IMR-90 (cell line): ENCODE data around the gene ANKRD44. TPM values are rescaled to one million over a fixed set of nuclear protein-coding genes. Genes with fewer than 3 reads are reported as not detected.

Experiments
- ATAC-seq: fragments of 200-7000 bp; cut with Tn5 transposase; 2 replicates; pipeline ENCODE4 v1.9.1; 2020; ENCODE audit warnings: low read depth, mild to moderate bottlenecking, moderate library complexity
- BruUV-seq: library from RNA; stranded (reverse); fragments of 400-500 nt; replicated peaks from 2 replicates; lab custom pipeline; 2021; lab: Mats Ljungman, UMichigan
- CTCF ChIA-PET: fragments of 300-600 bp; formaldehyde crosslinking; extraction: SDS; loops from one replicate; lab custom pipeline; 2021; ENCODE audit warnings: antibody characterized with exemption; lab: Yijun Ruan, JAX
- POLR2A ChIA-PET: fragments of 300-600 bp; sonication (Branson Sonifier 250); formaldehyde crosslinking; loops from one replicate; lab custom pipeline; 2022; ENCODE audit warnings: antibody characterized with exemption; ENCODE audit not compliant: unreplicated experiment; lab: Charles Lee
- DNase-seq: peaks from one replicate; pipeline ENCODE4 v3.0.0; 2013
- H2AFZ ChIP-seq: replicated peaks from 2 replicates; pipeline ENCODE3; 2013; ENCODE audit warnings: low read length, mild to moderate bottlenecking; ENCODE audit not compliant: poor library complexity
- H2AK5ac ChIP-seq: 2 replicates; pipeline ENCODE4 v1.6.1; 2013; ENCODE audit warnings: low read depth, low read length, inconsistent platforms
- H2AK9ac ChIP-seq: replicated peaks from 2 replicates; pipeline ENCODE3; 2013; ENCODE audit warnings: mild to moderate bottlenecking, low read depth, low read length, moderate library complexity; ENCODE audit not compliant: poor library complexity
- H2BK120ac ChIP-seq: 2 replicates; pipeline ENCODE4 v1.6.1; 2013; ENCODE audit warnings: low read depth, low read length, inconsistent platforms
- H2BK15ac ChIP-seq: 3 replicates; pipeline ENCODE4 v1.6.1; 2013; ENCODE audit warnings: low read depth, low read length, inconsistent platforms
- H2BK20ac ChIP-seq: 2 replicates; pipeline ENCODE4 v1.6.1; 2013; ENCODE audit warnings: low read depth, mild to moderate bottlenecking, inconsistent platforms, low read length, moderate library complexity
- H2BK5ac ChIP-seq: 2 replicates; pipeline ENCODE4 v1.6.1; 2013; ENCODE audit warnings: mild to moderate bottlenecking, low read depth, low read length, inconsistent platforms; ENCODE audit not compliant: poor library complexity, severe bottlenecking
- H3K14ac ChIP-seq: replicated peaks from 2 replicates; pipeline ENCODE4 v1.6.1; 2013; ENCODE audit warnings: low read depth, low read length, inconsistent platforms
- H3K18ac ChIP-seq: 2 replicates; pipeline ENCODE4 v1.6.1; 2013; ENCODE audit warnings: low read depth, low read length, control low read depth
- H3K23ac ChIP-seq: 2 replicates; pipeline ENCODE4 v1.6.1; 2013; ENCODE audit warnings: low read depth, low read length, inconsistent platforms
- H3K27ac ChIP-seq: 2 replicates; pipeline ENCODE4 v1.5.1; 2013; ENCODE audit warnings: mild to moderate bottlenecking, control low read depth, low read length; ENCODE audit not compliant: insufficient read depth
- H3K27me3 ChIP-seq: 2 replicates; pipeline ENCODE4 v1.6.1; 2013; ENCODE audit warnings: low read length; ENCODE audit not compliant: control insufficient read depth, insufficient read depth
- H3K36me3 ChIP-seq: 2 replicates; pipeline ENCODE4 v1.6.1; 2013; ENCODE audit warnings: low read length, mixed read lengths; ENCODE audit not compliant: control insufficient read depth, insufficient read depth
- H3K4ac ChIP-seq: 2 replicates; pipeline ENCODE4 v1.6.1; 2013; ENCODE audit warnings: low read depth, low read length, inconsistent platforms
- H3K4me1 ChIP-seq: 2 replicates; pipeline ENCODE4 v1.6.1; 2013; ENCODE audit warnings: low read length, mixed read lengths; ENCODE audit not compliant: control insufficient read depth, insufficient read depth
- H3K4me2 ChIP-seq: 2 replicates; pipeline ENCODE4 v1.6.1; 2013; ENCODE audit warnings: low read depth, mild to moderate bottlenecking, control low read depth, low read length, moderate library complexity
- H3K4me3 ChIP-seq: 2 replicates; pipeline ENCODE4 v1.5.1; 2013; ENCODE audit warnings: low read depth, mild to moderate bottlenecking, control low read depth, low read length, moderate library complexity; ENCODE audit not compliant: insufficient read depth
- H3K56ac ChIP-seq: 2 replicates; pipeline ENCODE4 v1.6.1; 2013; ENCODE audit warnings: low read length, inconsistent platforms; ENCODE audit not compliant: insufficient read depth; ENCODE audit errors: extremely low read depth
- H3K79me1 ChIP-seq, 2 experiments: 2 replicates each; pipeline ENCODE4 v1.6.1; 2013; ENCODE audit warnings: low read length in 2 of 2, inconsistent platforms in 1 of 2, low read depth in 1 of 2
- H3K9ac ChIP-seq: 2 replicates; pipeline ENCODE4 v1.6.1; 2013; ENCODE audit warnings: low read depth, low read length, control low read depth
- H3K9me1 ChIP-seq: 2 replicates; pipeline ENCODE4 v1.6.1; 2013; ENCODE audit warnings: low read length, inconsistent platforms; ENCODE audit not compliant: insufficient read depth
- H3K9me3 ChIP-seq: 2 replicates; pipeline ENCODE4 v1.6.1; 2013; ENCODE audit warnings: low read length; ENCODE audit not compliant: control insufficient read depth, insufficient read depth
- H4K20me1 ChIP-seq: 2 replicates; pipeline ENCODE4 v1.6.1; 2013; ENCODE audit warnings: low read length, inconsistent platforms; ENCODE audit not compliant: insufficient read depth
- H4K5ac ChIP-seq: 2 replicates; pipeline ENCODE4 v1.6.1; 2013; ENCODE audit warnings: mild to moderate bottlenecking, low read depth, low read length, control low read depth
- H4K8ac ChIP-seq, 2 experiments: 2 replicates each; pipeline ENCODE4 v1.6.1; 2013; ENCODE audit warnings: low read depth in 2 of 2, low read length in 2 of 2, control low read depth in 1 of 2, inconsistent platforms in 1 of 2
- H4K91ac ChIP-seq: 2 replicates; pipeline ENCODE4 v1.6.1; 2013; ENCODE audit warnings: low read depth, low read length, inconsistent platforms; ENCODE audit not compliant: insufficient read depth
- BHLHE40 ChIP-seq: fragments of 150-350 bp; IDR thresholded peaks from 2 replicates; pipeline ENCODE4 v1.6.1; 2016; ENCODE audit warnings: mild to moderate bottlenecking, low read depth, low read length
- CTCF ChIP-seq: conservative IDR thresholded peaks from 2 replicates; pipeline ENCODE4 v1.5.1; 2012; ENCODE audit warnings: mild to moderate bottlenecking, low read depth, low read length, improper control_type of control experiment
- ELK1 ChIP-seq: fragments of 150-350 bp; IDR thresholded peaks from 2 replicates; pipeline ENCODE4 v1.6.1; 2016; ENCODE audit warnings: low read depth, mild to moderate bottlenecking, low read length, moderate library complexity, borderline replicate concordance
- USF2 ChIP-seq: fragments of 150-350 bp; IDR thresholded peaks from 2 replicates; pipeline ENCODE4 v1.6.1; 2017; ENCODE audit warnings: mild to moderate bottlenecking, antibody characterized with exemption, low read length, low read depth
- WGBS, 2 experiments: methylation state at CpG; one replicate each; pipeline versions ENCODE4 v1.1.5 to v1.1.7; 2013; ENCODE audit warnings: missing lambda C conversion rate in 2 of 2; ENCODE audit not compliant: insufficient read length in 1 of 2; ENCODE audit errors: extremely low coverage in 2 of 2; 5-methylcytosine and 5-hydroxymethylcytosine counted together
- dilution Hi-C: fragments of 300-500 bp; cut with HindIII; formaldehyde crosslinking; loops from one replicate; pipeline ENCODE4 v1.14.3; 2018; ENCODE audit warnings: low sequenced_read_pairs; ENCODE audit not compliant: unreplicated experiment
- in situ Hi-C: fragments of 300-500 bp; cut with MboI; formaldehyde crosslinking; loops from 3 replicates; pipeline ENCODE4 v1.14.3; 2019; ENCODE audit warnings: low sequenced_read_pairs, inconsistent platforms, mixed read lengths
- intact Hi-C: fragments of 100-400 bp; cut with micrococcal nuclease; formaldehyde crosslinking; loops from 2 replicates; pipeline ENCODE4 v1.10.0; 2022
- polyA plus RNA-seq, 3 experiments: library from polyadenylated mRNA; depleted of rRNA; stranded (reverse); fragments of >200 nt; gene quantifications; 2 replicates each; pipeline ENCODE4 v1.2.3, GENCODE V29; 2012; ENCODE audit warnings: low replicate concordance in 1 of 3
- total RNA-seq: library from RNA; depleted of rRNA; stranded (reverse); fragments of >200 nt; gene quantifications from 2 replicates; pipeline ENCODE4 v1.2.3, GENCODE V29; 2012

ANKRD44 gene
- total and polyA plus RNA-seq, 2 of the 4 experiments (the other 2 are of a cell fraction), result 5.2 to 15.6 TPM

GRCh38 chr2:197327073-197327471 lies 16.5 kb upstream of the ANKRD44 start:
- no peaks in the 10 kb centered on the region for H4K20me1 ChIP-seq
- no TSS peak for BruUV-seq
- H3K23ac ChIP-seq, result no peak overlapping the region
- H2BK15ac ChIP-seq, result no peak overlapping the region
- H3K4me1 ChIP-seq, result peaks cover 2% of the 10 kb centered on the region; the same call in 1 of the 2 replicates
- H3K4me3 ChIP-seq, result no peak overlapping the region
- no peak for DNase-seq
- H4K91ac ChIP-seq, result no peak overlapping the region
- H3K9ac ChIP-seq, result no peak overlapping the region
- H3K79me1 ChIP-seq, result no peaks in the 10 kb centered on the region
- 90% methylated on average over 3 of the region's 3 CpGs; no CpG with 5 or more reads in 1 of the 2 experiments for WGBS, 2 experiments
- in situ Hi-C loops, result no loop called here
- H3K9me1 ChIP-seq, result no peaks in the 10 kb centered on the region; the same call in 1 of the 2 replicates
- no peak overlapping the region for H2AFZ ChIP-seq
- no peak overlapping the region for H2BK20ac ChIP-seq
- H3K4me2 ChIP-seq, result no peak overlapping the region
- TF ChIP-seq CTCF, result no peak
- TF ChIP-seq ELK1, result no peak
- TF ChIP-seq USF2, result no peak
- no peak for TF ChIP-seq BHLHE40
- dilution Hi-C loops, result no loop called here
- H3K14ac ChIP-seq, result no peak overlapping the region
- no peak overlapping the region for H2BK5ac ChIP-seq
- H3K36me3 ChIP-seq, result no peaks in the 10 kb centered on the region
- H3K9me3 ChIP-seq, result no peaks in the 10 kb centered on the region
- no peak for ATAC-seq
- ChIA-PET POLR2A (no interaction called here), CTCF (interaction anchor here (1.1 kb wide), 1 partner anchor 9 kb away, joined by 5 read pairs; no protein-coding TSS in a partner anchor)
- H3K4ac ChIP-seq, result no peak overlapping the region
- no peak overlapping the region for H3K18ac ChIP-seq
- H4K5ac ChIP-seq, result no peak overlapping the region
- H2AK5ac ChIP-seq, result no peak overlapping the region
- peaks cover 4% of the 10 kb centered on the region for H3K27me3 ChIP-seq
- no peak overlapping the region for H4K8ac ChIP-seq
- intact Hi-C loops, result no loop called here
- no peak overlapping the region for H2AK9ac ChIP-seq
- H3K56ac ChIP-seq, result no peak overlapping the region
- no peak overlapping the region for H3K27ac ChIP-seq
- no peak overlapping the region for H2BK120ac ChIP-seq
